Measurements from ENCODE around the gene CHML.

DNA sequence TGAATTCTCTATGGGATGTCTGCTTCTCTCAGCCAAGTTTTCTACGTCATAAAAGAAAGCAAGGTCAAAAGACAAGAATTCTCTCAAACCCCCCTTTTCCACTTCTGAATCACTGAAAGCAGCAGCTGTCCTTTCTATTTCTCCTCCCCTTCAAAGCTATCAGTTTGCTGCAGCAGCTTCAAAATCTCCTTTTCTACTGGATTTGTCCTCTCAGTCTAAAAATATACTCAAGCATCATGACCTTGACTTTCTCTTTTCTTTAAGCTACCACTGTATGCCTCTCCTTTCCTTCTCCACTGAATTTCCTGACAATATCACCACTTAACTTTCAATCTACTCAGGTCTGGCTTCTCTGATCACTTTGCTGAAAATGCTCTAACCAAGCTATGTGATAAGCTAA lies 13.8 kb upstream of the CHML start:
- TF ChIP-seq, protein P1, sequence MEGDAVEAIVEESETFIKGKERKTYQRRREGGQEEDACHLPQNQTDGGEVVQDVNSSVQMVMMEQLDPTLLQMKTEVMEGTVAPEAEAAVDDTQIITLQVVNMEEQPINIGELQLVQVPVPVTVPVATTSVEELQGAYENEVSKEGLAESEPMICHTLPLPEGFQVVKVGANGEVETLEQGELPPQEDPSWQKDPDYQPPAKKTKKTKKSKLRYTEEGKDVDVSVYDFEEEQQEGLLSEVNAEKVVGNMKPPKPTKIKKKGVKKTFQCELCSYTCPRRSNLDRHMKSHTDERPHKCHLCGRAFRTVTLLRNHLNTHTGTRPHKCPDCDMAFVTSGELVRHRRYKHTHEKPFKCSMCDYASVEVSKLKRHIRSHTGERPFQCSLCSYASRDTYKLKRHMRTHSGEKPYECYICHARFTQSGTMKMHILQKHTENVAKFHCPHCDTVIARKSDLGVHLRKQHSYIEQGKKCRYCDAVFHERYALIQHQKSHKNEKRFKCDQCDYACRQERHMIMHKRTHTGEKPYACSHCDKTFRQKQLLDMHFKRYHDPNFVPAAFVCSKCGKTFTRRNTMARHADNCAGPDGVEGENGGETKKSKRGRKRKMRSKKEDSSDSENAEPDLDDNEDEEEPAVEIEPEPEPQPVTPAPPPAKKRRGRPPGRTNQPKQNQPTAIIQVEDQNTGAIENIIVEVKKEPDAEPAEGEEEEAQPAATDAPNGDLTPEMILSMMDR (IDR thresholded peaks at IDR 0.05) = no peak
- TF ChIP-seq POLR2A (IDR thresholded peaks at IDR 0.05) = no peak

Measured in vagina (tissue), 2 donors.